Smooth muscle cell (in vitro differentiated cells): ENCODE measurements around the gene MMP7. TPM values are rescaled to one million over a fixed set of nuclear protein-coding genes. Genes with fewer than 3 reads are reported as not detected.

Source experiments
- DNase-seq: peaks from one replicate; lab custom pipeline; 2025; ENCODE audit not compliant: unreplicated experiment; lab: John Stamatoyannopoulos, UW
- H2AFZ ChIP-seq: fragments of 200-600 bp; sonication (generic); 2 replicates; pipeline ENCODE4 v1.6.0; 2016; ENCODE audit warnings: antibody characterized with exemption, low read depth, mild to moderate bottlenecking
- H3F3A ChIP-seq: fragments of 200-600 bp; sonication (generic); 2 replicates; pipeline ENCODE4 v1.6.0; 2017; ENCODE audit warnings: antibody characterized with exemption, low read depth
- H3K27ac ChIP-seq: fragments of 200-600 bp; sonication (generic); 2 replicates; pipeline ENCODE4 v1.5.1; 2016; ENCODE audit warnings: low read depth, mild to moderate bottlenecking
- H3K27me3 ChIP-seq: fragments of 200-600 bp; sonication (generic); 2 replicates; pipeline ENCODE4 v1.6.1; 2016; ENCODE audit warnings: low read depth, mild to moderate bottlenecking
- H3K36me3 ChIP-seq: fragments of 200-600 bp; sonication (generic); 2 replicates; pipeline ENCODE4 v1.5.1; 2016; ENCODE audit warnings: low read depth
- H3K4me1 ChIP-seq: fragments of 200-600 bp; sonication (generic); 2 replicates; pipeline ENCODE4 v1.5.1; 2016; ENCODE audit warnings: low read depth
- H3K4me2 ChIP-seq: fragments of 200-600 bp; sonication (generic); 2 replicates; pipeline ENCODE4 v1.6.0; 2016; ENCODE audit warnings: mild to moderate bottlenecking
- H3K4me3 ChIP-seq: fragments of 200-600 bp; sonication (generic); 2 replicates; pipeline ENCODE4 v1.5.1; 2016; ENCODE audit warnings: mild to moderate bottlenecking
- H3K79me2 ChIP-seq: fragments of 200-600 bp; sonication (generic); 2 replicates; pipeline ENCODE4 v1.6.0; 2016; ENCODE audit warnings: low read depth, mild to moderate bottlenecking
- H3K9ac ChIP-seq: fragments of 200-600 bp; sonication (generic); 2 replicates; pipeline ENCODE4 v1.6.0; 2016; ENCODE audit warnings: low read depth
- H3K9me3 ChIP-seq: fragments of 200-600 bp; sonication (generic); replicated peaks from 2 replicates; pipeline ENCODE4 v1.5.1; 2016; ENCODE audit warnings: low read depth
- H4K20me1 ChIP-seq: fragments of 200-600 bp; sonication (generic); 2 replicates; pipeline ENCODE4 v1.6.0; 2016; ENCODE audit warnings: low read depth
- CTCF ChIP-seq: fragments of 200-600 bp; sonication (generic); IDR thresholded peaks from 2 replicates; pipeline ENCODE4 v1.5.1; 2017; ENCODE audit warnings: borderline replicate concordance, mild to moderate bottlenecking, antibody characterized with exemption; ENCODE audit not compliant: insufficient read depth, poor library complexity, severe bottlenecking
- WGBS: methylation state at CpG from one replicate; pipeline ENCODE4 v1.1.7; 2016; ENCODE audit warnings: low lambda C conversion rate; 5-methylcytosine and 5-hydroxymethylcytosine counted together
- polyA plus RNA-seq: library from polyadenylated mRNA; unstranded; fragments of >200 nt; fragmentation: Nextera tagmentation; extraction: Ambion mirVana; gene quantifications from 2 replicates; pipeline ENCODE4 v1.2.1, GENCODE V29; 2016
- total RNA-seq: library from RNA; depleted of rRNA; stranded (reverse); fragments of >200 nt; gene quantifications from 2 replicates; pipeline ENCODE4 v1.2.3, GENCODE V29; 2014

The MMP7 gene
- total and polyA plus RNA-seq, 2 experiments from 2014 or later = 8.0 to 16.4 TPM

GRCh38 chr11:102559839-102560238 lies 29.3 kb upstream of the MMP7 start:
- no peak overlapping the region for H3K9ac ChIP-seq
- no peaks in the 10 kb centered on the region for H3K27me3 ChIP-seq
- no peak for TF ChIP-seq CTCF
- H3K36me3 ChIP-seq = no peaks in the 10 kb centered on the region
- H2AFZ ChIP-seq = no peak overlapping the region
- no peak overlapping the region for H3K27ac ChIP-seq
- peaks cover 3% of the 10 kb centered on the region for H3F3A ChIP-seq
- no peaks in the 10 kb centered on the region for H3K4me1 ChIP-seq
- no peaks in the 10 kb centered on the region for H3K79me2 ChIP-seq
- no peaks in the 10 kb centered on the region for H3K9me3 ChIP-seq
- DNase-seq = no peak
- no peak overlapping the region for H3K4me3 ChIP-seq
- no peaks in the 10 kb centered on the region for H4K20me1 ChIP-seq
- H3K4me2 ChIP-seq = peak overlapping the region; percentile 81

GRCh38 chr11:102555091-102555490 lies 24.5 kb upstream of the MMP7 start:
- Histone ChIP-seq H2AFZ (peak overlapping the region; percentile 4), H3K36me3 (no peaks in the 10 kb centered on the region), H3K9ac (no peak overlapping the region), H3K27me3 (no peaks in the 10 kb centered on the region), H3K79me2 (no peaks in the 10 kb centered on the region), H3K4me3 (no peak overlapping the region), H4K20me1 (no peaks in the 10 kb centered on the region), H3K27ac (no peak overlapping the region), H3K4me2 (no peak overlapping the region), H3K9me3 (no peaks in the 10 kb centered on the region), H3F3A (no peaks in the 10 kb centered on the region), H3K4me1 (no peaks in the 10 kb centered on the region)
- 82% methylated on average over 3 of the region's 3 CpGs for WGBS
- no peak for DNase-seq
- no peak for TF ChIP-seq CTCF

GRCh38 chr11:102553835-102554282 lies 23.3 kb upstream of the MMP7 start:
- no peak overlapping the region for H2AFZ ChIP-seq
- no peak overlapping the region for H3K4me3 ChIP-seq
- H4K20me1 ChIP-seq = no peaks in the 10 kb centered on the region
- no peak for DNase-seq
- WGBS = 82% methylated on average over 5 of the region's 5 CpGs
- no peak overlapping the region for H3K4me2 ChIP-seq
- no peaks in the 10 kb centered on the region for H3K36me3 ChIP-seq
- H3K27ac ChIP-seq = peak overlapping the region; percentile 75
- no peaks in the 10 kb centered on the region for H3K4me1 ChIP-seq
- no peaks in the 10 kb centered on the region for H3F3A ChIP-seq
- no peaks in the 10 kb centered on the region for H3K79me2 ChIP-seq
- H3K9ac ChIP-seq = no peak overlapping the region
- no peaks in the 10 kb centered on the region for H3K27me3 ChIP-seq
- TF ChIP-seq CTCF = no peak
- H3K9me3 ChIP-seq = no peaks in the 10 kb centered on the region

GRCh38 chr11:102552447-102553194 lies 22.1 kb upstream of the MMP7 start:
- Histone ChIP-seq H3K36me3 (no peaks in the 10 kb centered on the region), H3K9me3 (no peaks in the 10 kb centered on the region), H3K79me2 (no peaks in the 10 kb centered on the region), H3K4me2 (no peak overlapping the region), H3F3A (no peaks in the 10 kb centered on the region), H3K27ac (peak overlapping the region; percentile 75), H3K4me1 (no peaks in the 10 kb centered on the region), H2AFZ (no peak overlapping the region), H4K20me1 (no peaks in the 10 kb centered on the region), H3K27me3 (no peaks in the 10 kb centered on the region), H3K4me3 (no peak overlapping the region), H3K9ac (no peak overlapping the region)
- no peak for DNase-seq
- 49% methylated on average over 8 of the region's 8 CpGs for WGBS
- TF ChIP-seq CTCF = no peak
